ENCODE measurements around the gene SYT11.

GRCh38 chr1:155858800-155859233, 550 bp upstream of the SYT11 start:
- TF ChIP-seq CTCF (IDR thresholded peaks at IDR 0.05) (no peak), POLR2A (IDR thresholded peaks at IDR 0.05) (no peak)

All from lower leg skin (tissue), 3 donors.